Measurements from ENCODE around the gene TM7SF2. TPM values are rescaled to one million over a fixed set of nuclear protein-coding genes. Genes with fewer than 3 reads are reported as not detected.
A peak's percentile ranks its signal among the peaks of the same experiment; 100 is the strongest.

Gene TM7SF2
- total and polyA plus RNA-seq, 5 donors, result 45.7 to 91.5 (median 58.9) TPM

- H3K27me3 ChIP-seq (ENCODE audit: control insufficient read depth, insufficient read depth), result no peaks in the 10 kb centered on the region
- H3K9me3 ChIP-seq (ENCODE audit: control insufficient read depth, low read length), result no peaks in the 10 kb centered on the region
- H3K4me3 ChIP-seq (ENCODE audit: low read length), result no peak overlapping the region
- DNase-seq (peak in 1 of 3 donors; percentile 3), ATAC-seq (no peak)
- intact Hi-C loops (cut with DNase I), result no loop called here
- WGBS, result 76% methylated on average over 4 of the region's 4 CpGs
- no peaks in the 10 kb centered on the region for H3K4me1 ChIP-seq (ENCODE audit: control insufficient read depth, insufficient read depth, low read length)
- H3K27ac ChIP-seq (ENCODE audit: low read length), result no peak overlapping the region
Observed at GRCh38 chr11:65077451-65077850, 34.2 kb upstream of the TM7SF2 start.

GRCh38 chr11:65078151-65078550 is 33.5 kb upstream of the TM7SF2 start:
- no peaks in the 10 kb centered on the region for H3K9me3 ChIP-seq (ENCODE audit: control insufficient read depth, low read length)
- no peaks in the 10 kb centered on the region for H3K27me3 ChIP-seq (ENCODE audit: control insufficient read depth, insufficient read depth)
- DNase-seq (peak in 1 of 3 donors; percentile 40), ATAC-seq (no peak)
- no peak overlapping the region for H3K27ac ChIP-seq (ENCODE audit: low read length)
- intact Hi-C loops (cut with DNase I), result no loop called here
- H3K4me1 ChIP-seq (ENCODE audit: control insufficient read depth, insufficient read depth, low read length), result no peaks in the 10 kb centered on the region
- WGBS, result 62% methylated on average over 3 of the region's 3 CpGs
- H3K4me3 ChIP-seq (ENCODE audit: low read length), result no peak overlapping the region

GRCh38 chr11:65078786-65079342 is 32.8 kb upstream of the TM7SF2 start:
- Histone ChIP-seq H3K4me3 (ENCODE audit: low read length) (no peak overlapping the region), H3K27ac (ENCODE audit: low read length) (no peak overlapping the region), H3K27me3 (ENCODE audit: control insufficient read depth, insufficient read depth) (no peaks in the 10 kb centered on the region), H3K4me1 (ENCODE audit: control insufficient read depth, insufficient read depth, low read length) (no peaks in the 10 kb centered on the region), H3K9me3 (ENCODE audit: control insufficient read depth, low read length) (no peaks in the 10 kb centered on the region)
- no peak for ATAC-seq
- peak in 1 of 3 donors; percentile 26 for DNase-seq
- 90% methylated on average over 9 of the region's 9 CpGs for WGBS
- intact Hi-C loops (cut with DNase I), result no loop called here

GRCh38 chr11:65083134-65083833 is 28.4 kb upstream of the TM7SF2 start:
- no peak for ATAC-seq

GRCh38 chr11:65083834-65084597 is 27.7 kb upstream of the TM7SF2 start, which contains the start of the genes CDCA5 and ZFPL1:
Gene CDCA5, minus strand, starts transcription at chr11:65084040. Its CDS starts 62 bp downstream, at chr11:65083978.
Gene ZFPL1, plus strand, starts transcription at chr11:65084222. Its CDS starts 477 bp downstream, at chr11:65084699.
- H3K9me3 ChIP-seq (ENCODE audit: control insufficient read depth, low read length), result no peaks in the 10 kb centered on the region
- intact Hi-C loops (cut with DNase I), result loop anchor here in 2 of 4 donors (5.0 to 10.0 kb wide), 2 partner anchors 37 to 69 kb away; partner anchors contain the start of gene ARL2 (in 1 of the 2)
- under 1% methylated on average over 79 of the region's 79 CpGs for WGBS
- DNase-seq (peak; percentile 95 to 98 (median 98)), ATAC-seq (peak; percentile 95 to 97)
- peak within 1 kb of the TSS; percentile 88 for H3K4me3 ChIP-seq (ENCODE audit: low read length)
- H3K27me3 ChIP-seq (ENCODE audit: control insufficient read depth, insufficient read depth), result no peaks in the 10 kb centered on the region
- H3K27ac ChIP-seq (ENCODE audit: low read length), result peak within 1 kb of the TSS; percentile 81
- H3K4me1 ChIP-seq (ENCODE audit: control insufficient read depth, insufficient read depth, low read length), result peaks cover 2% of the 10 kb centered on the region

More at GRCh38 chr11:65083134-65083833, 28.4 kb upstream of the TM7SF2 start:
- H3K4me1 ChIP-seq (ENCODE audit: control insufficient read depth, insufficient read depth, low read length), result peaks cover 2% of the 10 kb centered on the region
- no peaks in the 10 kb centered on the region for H3K27me3 ChIP-seq (ENCODE audit: control insufficient read depth, insufficient read depth)
- H3K4me3 ChIP-seq (ENCODE audit: low read length), result peak overlapping the region; percentile 88
- H3K9me3 ChIP-seq (ENCODE audit: control insufficient read depth, low read length), result no peaks in the 10 kb centered on the region
- DNase-seq, result peak in 1 of 3 donors; percentile 37
- no peak overlapping the region for H3K27ac ChIP-seq (ENCODE audit: low read length)
- 3% methylated on average over 13 of the region's 13 CpGs for WGBS
- intact Hi-C loops (cut with DNase I), result loop anchor here in 2 of 4 donors (5.0 to 10.0 kb wide), 2 partner anchors 36 to 68 kb away; partner anchors contain the start of gene ARL2 (in 1 of the 2)

- H3K4me3 ChIP-seq (ENCODE audit: low read length), result peak overlapping the region; percentile 88
- 45% methylated on average over 23 of the region's 23 CpGs for WGBS
- ATAC-seq, result no peak
Observed at GRCh38 chr11:65084598-65085375, 26.9 kb upstream of the TM7SF2 start.

GRCh38 chr11:65085446-65085845 is 26.2 kb upstream of the TM7SF2 start:
- Histone ChIP-seq H3K4me3 (ENCODE audit: low read length) (no peak overlapping the region), H3K9me3 (ENCODE audit: control insufficient read depth, low read length) (no peaks in the 10 kb centered on the region), H3K27ac (ENCODE audit: low read length) (no peak overlapping the region), H3K27me3 (ENCODE audit: control insufficient read depth, insufficient read depth) (no peaks in the 10 kb centered on the region), H3K4me1 (ENCODE audit: control insufficient read depth, insufficient read depth, low read length) (peaks cover 2% of the 10 kb centered on the region)
- no peak for ATAC-seq
- 89% methylated on average over 4 of the region's 4 CpGs for WGBS
- peak in 1 of 3 donors; percentile 3 for DNase-seq
- intact Hi-C loops (cut with DNase I), result loop anchor here in 1 of 4 donors (10.0 kb wide), 1 partner anchor 71 kb away; the partner anchor contains the start of gene ARL2

More at GRCh38 chr11:65084598-65085375, 26.9 kb upstream of the TM7SF2 start:
- peak in 2 of 3 donors; percentile 14 to 37 for DNase-seq
- intact Hi-C loops (cut with DNase I), result loop anchor here in 2 of 4 donors (5.0 to 10.0 kb wide), 2 partner anchors 37 to 70 kb away; partner anchors contain the start of gene ARL2 (in 1 of the 2)
- peak overlapping the region; percentile 38 for H3K27ac ChIP-seq (ENCODE audit: low read length)
- no peaks in the 10 kb centered on the region for H3K9me3 ChIP-seq (ENCODE audit: control insufficient read depth, low read length)
- H3K4me1 ChIP-seq (ENCODE audit: control insufficient read depth, insufficient read depth, low read length), result peaks cover 2% of the 10 kb centered on the region
- H3K27me3 ChIP-seq (ENCODE audit: control insufficient read depth, insufficient read depth), result no peaks in the 10 kb centered on the region

GRCh38 chr11:65086809-65087208 is 24.9 kb upstream of the TM7SF2 start:
- no peak overlapping the region for H3K27ac ChIP-seq (ENCODE audit: low read length)
- H3K4me3 ChIP-seq (ENCODE audit: low read length), result no peak overlapping the region
- intact Hi-C loops (cut with DNase I), result loop anchor here in 1 of 4 donors (10.0 kb wide), 1 partner anchor 72 kb away; the partner anchor contains the start of gene ARL2
- DNase-seq (peak in 2 of 3 donors; percentile 6 to 12), ATAC-seq (no peak)
- WGBS, result 89% methylated on average over 9 of the region's 9 CpGs
- peaks cover 2% of the 10 kb centered on the region for H3K4me1 ChIP-seq (ENCODE audit: control insufficient read depth, insufficient read depth, low read length)
- H3K9me3 ChIP-seq (ENCODE audit: control insufficient read depth, low read length), result no peaks in the 10 kb centered on the region
- no peaks in the 10 kb centered on the region for H3K27me3 ChIP-seq (ENCODE audit: control insufficient read depth, insufficient read depth)

GRCh38 chr11:65087216-65087615 is 24.5 kb upstream of the TM7SF2 start:
- no peak for ATAC-seq
- WGBS, result 86% methylated on average over 11 of the region's 11 CpGs

GRCh38 chr11:65087827-65088226 is 23.8 kb upstream of the TM7SF2 start:
- Histone ChIP-seq H3K27ac (ENCODE audit: low read length) (no peak overlapping the region), H3K27me3 (ENCODE audit: control insufficient read depth, insufficient read depth) (no peaks in the 10 kb centered on the region), H3K9me3 (ENCODE audit: control insufficient read depth, low read length) (no peaks in the 10 kb centered on the region), H3K4me1 (ENCODE audit: control insufficient read depth, insufficient read depth, low read length) (peaks cover 2% of the 10 kb centered on the region), H3K4me3 (ENCODE audit: low read length) (no peak overlapping the region)
- ATAC-seq, result no peak
- DNase-seq, result peak in 2 of 3 donors; percentile 6 to 38
- intact Hi-C loops (cut with DNase I), result loop anchor here in 1 of 4 donors (10.0 kb wide), 1 partner anchor 73 kb away; the partner anchor contains the start of gene ARL2
- 94% methylated on average over 15 of the region's 15 CpGs for WGBS

More at GRCh38 chr11:65087216-65087615, 24.5 kb upstream of the TM7SF2 start:
- H3K27me3 ChIP-seq (ENCODE audit: control insufficient read depth, insufficient read depth), result no peaks in the 10 kb centered on the region
- peaks cover 2% of the 10 kb centered on the region for H3K4me1 ChIP-seq (ENCODE audit: control insufficient read depth, insufficient read depth, low read length)
- DNase-seq, result peak in 2 of 3 donors; percentile 20 to 65
- no peak overlapping the region for H3K4me3 ChIP-seq (ENCODE audit: low read length)
- H3K27ac ChIP-seq (ENCODE audit: low read length), result no peak overlapping the region
- intact Hi-C loops (cut with DNase I), result loop anchor here in 1 of 4 donors (10.0 kb wide), 1 partner anchor 72 kb away; the partner anchor contains the start of gene ARL2
- no peaks in the 10 kb centered on the region for H3K9me3 ChIP-seq (ENCODE audit: control insufficient read depth, low read length)

All from right cardiac atrium (tissue), 5 donors.